Stimulated activated CD4-positive, alpha-beta T cell treated with anti-CD3 and anti-CD28 coated beads, Interleukin-1b, Interleukin-23, amount 100 ng/mL, for 4 hours (primary cell): ENCODE data around the gene LRIT1.

Source experiments
- DNase-seq, 2 donors: peaks; one replicate each; pipeline ENCODE4 v3.0.0-alpha.2; 2020; ENCODE audit warnings: low read depth in 2 of 2

Gene LRIT1

GRCh38 chr10:84193846-84194423, 47.4 kb downstream of the LRIT1 start:
- no peak for DNase-seq

GRCh38 chr10:84193327-84193726, 48.0 kb downstream of the LRIT1 start:
- no peak for DNase-seq

DNA sequence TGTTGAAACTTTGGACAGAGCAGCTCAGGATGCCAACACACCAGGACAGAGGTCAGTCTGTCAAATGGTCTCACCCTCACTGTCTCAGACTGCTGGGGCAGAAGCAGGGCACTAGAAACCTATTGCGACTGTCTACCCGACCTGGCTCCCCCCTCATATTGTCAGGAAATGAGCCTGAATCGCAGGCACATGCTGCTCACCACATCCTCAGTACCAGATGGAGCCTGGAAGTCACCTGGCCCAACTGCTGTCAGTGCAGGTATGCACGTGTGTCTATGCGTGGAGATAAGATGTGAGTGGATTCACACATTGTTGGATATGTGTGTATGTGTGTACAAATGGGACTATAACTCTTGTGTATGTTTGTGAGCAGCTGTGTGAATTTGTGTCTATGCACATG, 50.2 kb downstream of the LRIT1 start:
- no peak for DNase-seq

GRCh38 chr10:84190621-84191020, 50.7 kb downstream of the LRIT1 start:
- DNase-seq, result no peak

GRCh38 chr10:84188815-84189214, 52.5 kb downstream of the LRIT1 start:
- DNase-seq, result no peak

DNA sequence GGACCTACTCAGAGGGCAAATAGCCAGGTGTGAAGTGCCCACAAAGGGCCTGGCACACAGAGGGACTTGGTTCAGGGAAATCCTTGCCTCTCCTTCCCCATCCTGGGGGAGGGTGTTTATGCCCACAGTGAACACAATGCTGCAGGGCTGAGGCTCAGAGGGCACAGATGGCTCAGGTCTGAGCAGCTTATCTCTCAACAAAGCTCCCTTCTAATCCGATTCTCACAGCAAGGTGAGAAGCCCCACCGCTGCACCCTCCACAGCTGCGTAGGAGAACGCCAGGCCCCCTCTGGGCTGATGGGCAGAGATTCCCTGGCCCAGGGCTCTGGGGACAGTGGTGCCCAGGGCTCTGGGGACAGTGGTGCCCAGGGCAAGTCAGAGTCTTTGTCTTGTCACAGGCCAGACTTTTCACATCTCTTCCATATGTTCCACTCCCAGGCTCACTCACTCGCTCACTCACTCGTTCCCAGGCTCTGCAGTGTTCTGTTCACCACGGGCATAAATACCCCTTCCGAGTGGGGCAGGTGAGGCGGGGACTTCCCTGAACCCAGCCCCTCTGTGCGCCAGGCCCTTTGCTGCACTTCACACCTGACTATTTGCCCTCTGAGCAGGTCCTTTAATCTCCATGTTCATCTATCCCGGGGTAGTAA, 55.7 kb downstream of the LRIT1 start:
- no peak for DNase-seq

DNA sequence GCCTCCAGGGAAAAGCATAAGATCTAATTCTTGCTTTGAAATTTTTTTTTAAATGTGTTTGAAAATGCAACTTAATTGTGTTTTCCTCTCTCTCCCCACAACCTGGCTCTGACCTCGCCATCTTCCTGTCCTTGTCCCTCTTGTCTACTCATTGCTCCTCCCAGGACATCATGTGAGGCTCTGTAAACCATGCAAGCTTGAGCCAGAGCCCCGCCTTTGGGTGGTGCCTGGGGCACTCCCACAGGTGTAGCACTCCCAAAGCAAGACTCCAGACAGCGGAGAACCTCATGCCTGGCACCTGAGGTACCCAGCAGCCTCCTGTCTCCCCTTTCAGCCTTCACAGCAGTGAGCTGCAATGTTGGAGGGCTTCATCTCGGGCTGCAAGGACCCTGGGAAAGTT, 56.8 kb downstream of the LRIT1 start:
- DNase-seq, result no peak

GRCh38 chr10:84181631-84182030, 59.7 kb downstream of the LRIT1 start:
- DNase-seq, result no peak
